OCI-LY3 (cell line): ENCODE results near the gene PEX13.

Source experiments
- EZH2phosphoT487 ChIP-seq: fragments of 200-600 bp; shearing (Covaris generic); IDR thresholded peaks from 2 replicates; pipeline ENCODE4 v1.6.1; 2018; ENCODE audit warnings: antibody characterized with exemption, mixed run types, low read depth
- TF ChIP-seq, protein P1 (sequence below): fragments of 200-600, 300-600 bp; sonication (generic); IDR thresholded peaks from 2 replicates; pipeline ENCODE4 v1.5.1; 2014; ENCODE audit warnings: antibody characterized with exemption, low read length, low read depth

GRCh38 chr2:61059382-61059781, 41.9 kb downstream of the PEX13 start:
- TF ChIP-seq, protein P1, sequence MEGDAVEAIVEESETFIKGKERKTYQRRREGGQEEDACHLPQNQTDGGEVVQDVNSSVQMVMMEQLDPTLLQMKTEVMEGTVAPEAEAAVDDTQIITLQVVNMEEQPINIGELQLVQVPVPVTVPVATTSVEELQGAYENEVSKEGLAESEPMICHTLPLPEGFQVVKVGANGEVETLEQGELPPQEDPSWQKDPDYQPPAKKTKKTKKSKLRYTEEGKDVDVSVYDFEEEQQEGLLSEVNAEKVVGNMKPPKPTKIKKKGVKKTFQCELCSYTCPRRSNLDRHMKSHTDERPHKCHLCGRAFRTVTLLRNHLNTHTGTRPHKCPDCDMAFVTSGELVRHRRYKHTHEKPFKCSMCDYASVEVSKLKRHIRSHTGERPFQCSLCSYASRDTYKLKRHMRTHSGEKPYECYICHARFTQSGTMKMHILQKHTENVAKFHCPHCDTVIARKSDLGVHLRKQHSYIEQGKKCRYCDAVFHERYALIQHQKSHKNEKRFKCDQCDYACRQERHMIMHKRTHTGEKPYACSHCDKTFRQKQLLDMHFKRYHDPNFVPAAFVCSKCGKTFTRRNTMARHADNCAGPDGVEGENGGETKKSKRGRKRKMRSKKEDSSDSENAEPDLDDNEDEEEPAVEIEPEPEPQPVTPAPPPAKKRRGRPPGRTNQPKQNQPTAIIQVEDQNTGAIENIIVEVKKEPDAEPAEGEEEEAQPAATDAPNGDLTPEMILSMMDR, result no peak
- TF ChIP-seq EZH2phosphoT487, result no peak
